DND-41 (cell line): ENCODE results near the gene AGAP9.
"Not testable (repeated sequence)": the region's sequence is repeated elsewhere in the genome, so short reads cannot be mapped to it uniquely, and the experiment has no call there.

Source experiments
- EZH2 ChIP-seq: IDR thresholded peaks from 3 replicates; pipeline ENCODE4 v1.6.1; 2012; ENCODE audit warnings: borderline replicate concordance, low read depth, mild to moderate bottlenecking, moderate library complexity, low read length, inconsistent platforms; ENCODE audit not compliant: severe bottlenecking
- TF ChIP-seq, protein P1 (sequence below): IDR thresholded peaks from 2 replicates; pipeline ENCODE4 v1.5.1; 2012; ENCODE audit warnings: borderline replicate concordance, low read length, moderate library complexity, mild to moderate bottlenecking; ENCODE audit not compliant: poor library complexity, severe bottlenecking; ENCODE audit errors: extremely low read depth

- TF ChIP-seq, protein P1, sequence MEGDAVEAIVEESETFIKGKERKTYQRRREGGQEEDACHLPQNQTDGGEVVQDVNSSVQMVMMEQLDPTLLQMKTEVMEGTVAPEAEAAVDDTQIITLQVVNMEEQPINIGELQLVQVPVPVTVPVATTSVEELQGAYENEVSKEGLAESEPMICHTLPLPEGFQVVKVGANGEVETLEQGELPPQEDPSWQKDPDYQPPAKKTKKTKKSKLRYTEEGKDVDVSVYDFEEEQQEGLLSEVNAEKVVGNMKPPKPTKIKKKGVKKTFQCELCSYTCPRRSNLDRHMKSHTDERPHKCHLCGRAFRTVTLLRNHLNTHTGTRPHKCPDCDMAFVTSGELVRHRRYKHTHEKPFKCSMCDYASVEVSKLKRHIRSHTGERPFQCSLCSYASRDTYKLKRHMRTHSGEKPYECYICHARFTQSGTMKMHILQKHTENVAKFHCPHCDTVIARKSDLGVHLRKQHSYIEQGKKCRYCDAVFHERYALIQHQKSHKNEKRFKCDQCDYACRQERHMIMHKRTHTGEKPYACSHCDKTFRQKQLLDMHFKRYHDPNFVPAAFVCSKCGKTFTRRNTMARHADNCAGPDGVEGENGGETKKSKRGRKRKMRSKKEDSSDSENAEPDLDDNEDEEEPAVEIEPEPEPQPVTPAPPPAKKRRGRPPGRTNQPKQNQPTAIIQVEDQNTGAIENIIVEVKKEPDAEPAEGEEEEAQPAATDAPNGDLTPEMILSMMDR = not testable (repeated sequence)
- TF ChIP-seq EZH2 = not testable (repeated sequence)
Observed at GRCh38 chr10:47489630-47490029, 33.8 kb downstream of the AGAP9 start.
